ENCODE results near the gene RNASET2.
"Not testable (repeated sequence)": the region's sequence is repeated elsewhere in the genome, so short reads cannot be mapped to it uniquely, and the experiment has no call there.

Gene RNASET2

GRCh38 chr6:166969390-166970002, 13.1 kb upstream of the RNASET2 start:
- no peak for DNase-seq

GRCh38 chr6:166966268-166966667, 9.9 kb upstream of the RNASET2 start:
- no peak for DNase-seq

DNA sequence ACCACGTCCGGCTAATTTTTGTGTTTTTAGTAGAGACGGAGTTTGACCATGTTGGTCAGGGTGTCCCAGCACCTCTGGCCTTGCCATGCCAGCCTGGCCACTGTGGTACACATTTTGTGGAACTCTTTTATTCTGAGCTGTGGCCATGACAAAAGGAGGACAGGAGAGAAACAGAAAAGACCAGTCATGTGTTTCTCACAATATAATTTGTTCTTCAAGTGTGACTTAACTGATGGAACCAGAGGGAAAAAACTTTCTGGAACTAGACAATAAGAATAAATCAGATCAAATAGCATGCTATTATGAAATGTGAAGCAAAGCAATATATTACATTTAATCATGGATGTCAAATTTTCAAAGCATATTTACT, 4.2 kb upstream of the RNASET2 start:
- DNase-seq, result no peak

DNA sequence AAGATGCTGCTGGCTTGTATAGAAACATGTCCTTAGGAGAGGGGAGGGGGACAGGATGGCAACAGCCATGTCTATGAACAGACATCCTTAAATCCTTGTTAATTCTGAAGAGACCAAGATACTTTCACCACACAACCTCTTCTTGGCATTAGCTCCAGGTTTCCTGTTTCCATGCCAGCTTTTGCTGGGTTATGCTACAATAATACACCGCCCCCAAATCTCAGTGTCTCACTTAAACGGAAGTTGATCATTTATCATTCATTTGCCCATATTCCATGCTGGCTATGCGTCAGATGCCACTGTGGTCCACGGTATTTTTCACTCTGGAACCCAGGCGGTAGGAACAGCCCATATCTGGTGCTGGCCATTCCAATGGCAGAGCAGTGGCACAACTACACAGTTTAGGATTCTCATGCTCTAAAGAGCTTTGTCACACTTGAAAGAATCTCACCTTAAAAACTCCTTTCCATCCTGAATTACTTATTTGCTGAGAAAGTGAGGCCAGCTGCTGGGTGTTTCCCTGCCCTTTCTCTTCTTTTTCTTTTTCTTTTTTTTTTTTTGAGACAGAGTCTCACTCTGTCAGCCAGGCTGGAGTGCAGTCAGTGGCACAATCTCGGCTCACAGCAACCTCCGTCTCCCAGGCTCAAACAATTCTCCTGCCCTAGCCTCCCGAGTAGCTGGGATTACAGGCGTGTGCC, 3.7 kb upstream of the RNASET2 start:
- DNase-seq, result no peak

- DNase-seq, result no peak
Measured at GRCh38 chr6:166958926-166959861, 2.8 kb upstream of the RNASET2 start.

DNA sequence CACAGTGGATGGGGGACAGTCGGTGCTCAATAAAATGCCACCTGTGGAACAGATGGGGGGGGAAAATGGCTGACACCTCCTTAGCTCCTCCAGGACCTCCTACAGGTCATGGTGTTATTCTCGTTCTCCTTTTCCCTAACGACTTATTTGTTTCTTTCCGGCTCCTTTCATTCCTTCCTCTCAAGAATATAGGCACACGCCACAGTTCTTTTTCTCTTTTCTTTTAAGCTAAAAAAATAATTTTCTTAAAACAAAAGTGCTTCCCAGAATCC, 1.4 kb upstream of the RNASET2 start:
- DNase-seq, result no peak

DNA sequence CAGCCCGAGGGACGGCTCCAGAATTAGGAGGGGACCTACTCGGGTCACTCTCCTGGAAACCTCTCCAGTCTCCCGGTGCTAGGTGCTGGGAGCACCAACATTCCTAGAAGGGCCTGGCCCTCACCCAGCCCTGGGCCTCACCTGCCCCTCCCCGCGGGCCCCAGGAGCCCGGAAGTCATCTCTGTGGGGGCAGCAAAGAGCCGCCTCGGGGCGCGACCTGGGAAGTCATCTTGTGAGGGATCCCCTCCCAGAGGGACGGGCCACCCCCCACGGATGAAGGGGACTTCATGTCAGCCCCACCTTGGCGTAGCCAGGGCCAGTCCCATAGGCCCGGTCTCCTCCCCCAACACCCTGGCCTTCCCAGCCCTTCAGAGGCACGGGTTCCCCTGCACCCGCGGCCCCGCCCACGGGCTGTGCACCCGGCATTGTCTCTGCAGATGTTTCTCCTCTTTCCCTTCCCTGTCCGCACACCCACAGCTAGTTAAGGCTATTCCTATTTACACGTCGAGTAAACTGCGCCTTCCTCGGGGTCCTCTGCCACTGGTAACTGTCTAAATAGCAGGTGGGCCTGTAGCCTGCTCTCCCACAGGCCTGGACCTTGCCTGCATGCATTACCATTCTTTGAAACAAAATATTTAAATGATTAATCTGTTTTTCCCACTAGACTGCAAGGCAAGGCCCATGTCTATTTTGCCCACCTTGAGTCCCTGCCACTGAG, 896 bp upstream of the RNASET2 start:
- DNase-seq, result no peak

- DNase-seq, result no peak
Measured at GRCh38 chr6:166955865-166956443, 396 bp downstream of the RNASET2 start.

DNA sequence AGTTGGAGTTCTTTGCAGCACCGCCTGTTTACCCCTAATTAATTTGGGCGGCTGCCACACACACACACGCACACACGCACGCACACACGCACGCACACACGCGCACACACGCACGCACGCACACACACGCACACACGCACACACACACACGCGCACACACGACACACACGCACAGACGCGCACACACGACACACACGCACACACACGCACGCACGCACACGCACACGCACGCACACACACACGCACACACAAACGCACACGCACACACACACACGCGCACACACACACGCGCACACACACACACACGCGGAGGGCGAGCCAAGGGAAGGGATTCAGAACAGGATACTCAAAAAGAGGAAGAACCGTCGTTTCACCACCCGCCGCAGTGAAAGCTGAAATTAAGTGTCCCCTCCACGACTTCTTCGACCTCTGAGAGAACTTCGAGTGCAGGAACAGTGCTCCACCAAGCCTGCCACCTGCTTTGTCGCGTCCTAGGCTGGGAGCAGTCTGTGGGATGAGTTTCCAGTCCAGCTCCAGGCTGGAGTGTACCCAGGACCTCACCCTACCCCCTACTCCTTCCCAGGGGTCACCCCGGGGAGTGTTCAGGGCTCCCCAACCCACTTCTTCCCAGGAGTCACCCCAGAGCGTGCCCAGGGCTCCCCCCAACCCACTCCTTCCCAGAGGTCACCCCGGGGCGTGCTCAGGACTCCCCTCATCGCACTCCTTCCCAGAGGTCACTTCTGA, 1.1 kb downstream of the RNASET2 start:
- no peak for DNase-seq

- DNase-seq, result no peak
Measured at GRCh38 chr6:166954118-166954713, 2.1 kb downstream of the RNASET2 start.

DNA sequence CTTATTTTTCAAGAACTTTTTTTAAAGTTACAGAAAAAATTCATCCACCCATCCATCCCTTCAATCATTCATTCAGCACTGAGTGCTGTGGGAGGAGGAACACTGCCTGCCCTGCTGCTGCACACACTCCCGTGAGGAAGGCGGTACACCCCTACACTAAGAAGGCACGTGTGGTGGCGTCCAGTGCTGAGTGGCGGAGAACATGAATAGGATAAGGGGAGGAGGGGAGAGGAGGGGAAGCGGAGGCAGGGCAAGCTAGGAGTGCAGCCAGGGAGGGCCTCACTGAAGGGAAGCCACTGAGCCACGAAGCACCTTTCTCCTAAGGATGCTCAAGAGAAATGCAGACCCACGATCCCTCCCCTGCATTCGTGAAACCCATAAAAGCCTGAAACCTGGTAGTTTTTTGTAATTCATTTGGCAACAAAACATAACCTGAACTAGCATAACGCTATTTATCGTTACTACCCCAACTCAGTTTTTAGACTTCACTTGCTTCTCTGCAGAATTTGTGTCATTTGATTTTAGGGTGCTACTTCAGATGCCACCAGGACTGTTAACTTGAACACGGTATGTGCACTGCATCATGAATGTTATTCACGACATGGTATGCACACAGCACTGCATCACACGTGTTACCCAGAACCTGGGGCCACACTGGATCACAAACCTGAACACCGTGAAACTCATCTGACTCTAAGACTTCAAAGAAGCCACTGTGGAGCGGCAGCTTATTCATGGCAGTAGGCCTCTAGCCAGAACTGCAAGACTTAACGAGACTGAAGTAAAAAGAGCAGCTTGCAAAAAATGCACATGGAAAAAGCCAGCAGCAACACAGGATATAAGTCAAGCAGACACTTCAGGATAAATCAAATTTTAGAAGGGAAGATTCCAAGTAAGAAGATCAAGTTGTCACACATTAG, 3.5 kb downstream of the RNASET2 start:
- no peak for DNase-seq

DNA sequence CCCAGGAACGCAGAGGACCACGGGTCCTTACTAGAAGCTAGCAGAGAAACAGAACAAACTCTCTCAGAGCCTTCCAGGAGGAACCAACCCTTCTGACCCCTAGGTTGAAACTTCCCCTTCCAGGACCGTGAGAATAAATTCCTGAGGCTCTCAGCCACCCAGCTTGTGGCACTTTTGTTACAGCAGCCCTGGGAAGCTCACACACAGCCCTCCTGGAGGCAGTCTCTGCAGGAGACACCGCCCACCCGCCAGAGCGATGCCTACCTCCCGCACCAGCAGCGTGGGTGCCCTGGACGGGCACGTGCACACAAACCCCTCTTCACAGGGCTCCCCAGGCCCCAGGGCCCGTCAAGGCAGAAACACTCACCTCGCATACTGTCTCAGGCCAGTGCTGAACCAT, 4.2 kb downstream of the RNASET2 start:
- no peak for DNase-seq

DNA sequence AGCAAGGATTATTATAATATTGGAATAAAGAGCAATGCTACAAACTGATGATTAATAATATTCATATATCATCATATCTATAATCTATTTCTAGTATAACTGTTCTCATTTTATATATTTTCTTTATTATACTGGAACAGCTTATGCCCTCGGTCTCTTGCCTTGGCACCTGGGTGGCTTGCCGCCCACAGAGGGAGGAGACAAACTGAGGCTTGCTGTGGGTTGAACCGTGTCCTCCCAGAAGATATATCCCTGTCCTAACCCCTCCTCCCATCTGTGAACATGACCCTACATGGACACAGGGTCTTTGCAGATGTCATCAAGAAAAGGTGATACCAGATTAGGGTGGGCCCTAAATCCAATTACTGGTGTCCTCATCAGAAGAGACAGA, 4.7 kb downstream of the RNASET2 start:
- no peak for DNase-seq

DNA sequence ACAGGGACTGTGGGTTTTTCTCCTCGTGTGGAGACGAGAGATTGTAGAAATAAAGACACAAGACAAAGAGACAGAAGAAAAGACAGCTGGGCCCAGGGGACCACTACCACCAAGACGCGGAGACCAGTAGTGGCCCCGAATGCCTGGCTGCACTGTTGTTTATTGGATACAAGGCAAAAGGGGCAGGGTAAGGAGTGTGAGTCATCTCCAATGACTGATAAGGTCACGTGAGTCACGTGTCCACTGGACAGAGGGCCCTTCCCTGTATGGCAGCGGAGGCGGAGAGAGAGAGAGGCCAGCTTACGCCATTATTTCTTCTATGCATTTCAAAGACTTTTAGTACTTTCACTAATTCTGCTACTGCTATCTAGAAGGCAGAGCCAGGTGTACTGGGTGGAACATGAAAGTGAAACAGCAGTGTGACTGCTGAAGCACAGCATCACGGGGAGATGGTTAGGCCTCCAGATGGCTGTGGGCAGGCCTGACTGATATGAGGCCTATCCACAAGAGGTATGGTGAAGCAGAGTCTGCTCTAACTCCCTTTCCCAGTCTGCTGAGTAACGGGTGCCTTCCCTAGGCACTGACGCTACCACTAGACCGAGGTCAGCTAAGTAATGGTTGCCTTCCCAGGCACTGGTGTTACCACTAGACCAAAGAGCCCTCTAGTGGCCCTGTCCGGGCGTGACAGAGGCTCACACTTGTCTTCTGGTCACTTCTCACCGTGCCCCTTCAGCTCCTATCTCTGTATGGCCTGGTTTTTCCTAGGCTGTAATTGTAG, 5.3 kb downstream of the RNASET2 start:
- peak in 1 of 2 experiments; percentile 30 for DNase-seq

DNA sequence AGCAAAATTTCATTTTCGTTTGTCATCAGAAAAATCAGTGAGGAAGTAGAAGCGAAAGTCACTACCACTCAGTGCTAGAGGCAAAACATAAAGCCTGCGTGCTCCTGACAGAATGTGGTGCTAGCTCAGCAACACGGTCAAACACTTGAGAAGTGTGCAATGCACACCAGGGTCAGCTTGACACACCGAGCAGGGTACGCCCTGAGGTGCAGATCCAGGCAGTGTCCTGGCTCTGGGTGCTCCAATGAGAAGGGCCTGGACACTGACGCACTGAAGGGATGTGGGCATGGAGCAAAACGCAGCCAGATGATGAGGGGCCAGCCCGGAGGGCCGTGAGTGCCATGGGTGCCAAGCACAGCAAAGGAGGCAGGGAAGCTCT, 5.9 kb downstream of the RNASET2 start:
- no peak for DNase-seq

DNA sequence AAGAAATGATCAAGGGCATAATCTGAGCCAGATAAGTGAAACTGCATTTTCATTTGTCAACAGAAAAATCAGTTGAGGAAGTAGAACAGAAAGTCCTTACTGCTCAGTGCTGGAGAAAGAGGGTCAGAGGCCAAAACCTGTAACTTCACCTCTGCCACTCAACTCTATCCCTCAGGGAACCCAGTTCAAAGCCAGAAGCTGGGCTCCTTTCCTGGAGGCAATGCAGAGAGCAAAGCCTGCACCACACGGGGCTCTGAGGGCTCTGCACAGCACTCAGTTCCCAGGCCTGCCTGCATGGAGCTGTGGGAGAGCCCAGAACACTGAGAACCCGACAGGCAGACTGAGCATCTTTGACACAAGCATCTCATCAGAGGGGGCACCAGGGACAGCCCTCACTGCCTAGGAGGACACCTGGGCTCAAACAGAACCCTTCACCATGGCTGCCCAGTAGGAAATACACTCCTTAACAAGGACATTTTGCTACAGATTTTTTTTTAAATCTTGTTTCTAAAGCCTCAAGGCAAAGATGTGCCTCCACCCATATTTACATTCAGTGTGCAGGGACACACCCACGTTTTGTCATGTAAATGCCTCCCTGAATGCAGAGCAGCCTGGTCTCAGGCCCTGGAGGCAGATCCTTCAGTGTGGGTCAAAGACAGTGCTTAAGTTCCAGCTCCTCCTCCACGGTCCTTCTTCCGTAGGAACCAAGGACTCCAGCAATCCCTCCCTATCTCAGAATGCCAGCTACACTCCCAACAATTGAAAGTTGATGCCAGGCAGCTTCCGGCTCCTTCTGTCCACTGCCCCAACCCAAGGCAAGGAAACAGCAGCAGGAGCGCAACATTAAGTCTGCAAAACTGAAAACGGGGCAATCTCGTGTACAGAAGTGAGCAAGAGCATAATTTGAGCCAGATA, 6.6 kb downstream of the RNASET2 start:
- no peak for DNase-seq

DNA sequence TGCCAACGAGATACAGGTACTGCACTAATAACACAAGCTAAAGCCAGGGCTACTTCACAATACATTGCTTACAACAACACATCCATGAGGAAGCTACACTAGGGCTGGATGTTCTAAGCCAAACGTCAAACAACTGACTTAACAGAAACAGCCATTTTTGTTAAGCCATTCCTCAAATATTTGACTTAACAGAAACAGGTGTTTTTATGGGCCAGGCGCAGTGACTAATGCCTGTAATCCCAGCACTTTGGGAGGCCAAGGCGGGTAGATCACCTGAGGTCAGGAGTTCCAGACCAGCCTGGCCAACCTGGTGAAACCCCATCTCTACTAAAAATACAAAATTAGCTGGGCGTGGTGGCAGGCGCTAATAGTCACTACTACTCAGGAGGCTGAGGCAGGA, 7.6 kb downstream of the RNASET2 start:
- not testable (repeated sequence) for DNase-seq

GRCh38 chr6:166947251-166947650, 9.1 kb downstream of the RNASET2 start:
- DNase-seq, result no peak

DNA sequence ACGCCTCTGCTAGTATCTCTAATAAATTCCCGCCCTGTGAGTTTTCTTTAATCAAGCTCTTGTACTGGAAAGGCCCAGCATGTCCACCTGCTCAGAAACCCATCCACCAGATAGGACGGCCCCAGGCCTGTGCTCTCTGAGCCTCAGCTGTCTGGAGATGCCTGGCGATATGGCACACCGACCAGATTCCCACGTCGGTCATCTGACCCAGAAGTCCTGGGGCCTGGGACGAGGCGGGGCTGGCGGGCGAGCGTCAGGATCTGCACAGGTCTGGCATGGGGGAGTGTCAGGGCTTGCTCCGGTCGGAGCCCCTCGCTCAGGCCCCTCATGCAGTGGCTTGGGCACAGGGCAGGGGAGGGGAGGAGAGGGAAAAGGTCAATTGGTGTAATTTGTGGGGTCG, 10.2 kb downstream of the RNASET2 start:
- no peak for DNase-seq

Data from NCI-H446 (cell line).